Measurements from ENCODE around the gene KHDRBS2.

GRCh38 chr6:62323818-62324431 is 37.9 kb upstream of the KHDRBS2 start:
- no peak for TF ChIP-seq CTCF (IDR thresholded peaks at IDR 0.05; ENCODE audit: low read depth, low read length)
- TF ChIP-seq EZH2phosphoT487 (IDR thresholded peaks at IDR 0.05; ENCODE audit: low read depth), result no peak
